NCI-H1417 (cell line): ENCODE results near the gene TNNC2.
"Not testable (repeated sequence)": the region's sequence is repeated elsewhere in the genome, so short reads cannot be mapped to it uniquely, and the experiment has no call there.

Experiments
- DNase-seq, 3 experiments: peaks; one replicate each; lab custom pipeline; 2025; lab: John Stamatoyannopoulos, UW

TNNC2 gene

GRCh38 chr20:45848969-45849582, 22.0 kb upstream of the TNNC2 start:
- DNase-seq, result no peak

GRCh38 chr20:45848421-45848820, 21.3 kb upstream of the TNNC2 start:
- DNase-seq, result no peak

GRCh38 chr20:45845452-45845851, 18.3 kb upstream of the TNNC2 start:
- DNase-seq, result no peak

- DNase-seq, result no peak
Measured at GRCh38 chr20:45843506-45843905, 16.4 kb upstream of the TNNC2 start.

- no peak for DNase-seq
Measured at GRCh38 chr20:45842169-45842812, 15.2 kb upstream of the TNNC2 start.

GRCh38 chr20:45841407-45842129, 14.5 kb upstream of the TNNC2 start:
- no peak for DNase-seq

GRCh38 chr20:45840700-45841198, 13.6 kb upstream of the TNNC2 start:
- no peak for DNase-seq

GRCh38 chr20:45836841-45837240, 9.7 kb upstream of the TNNC2 start:
- DNase-seq, result peak in 1 of 3 experiments; percentile 28

GRCh38 chr20:45835825-45836224, 8.7 kb upstream of the TNNC2 start:
- DNase-seq, result no peak

- no peak for DNase-seq
Measured at GRCh38 chr20:45835329-45835765, 8.2 kb upstream of the TNNC2 start.

GRCh38 chr20:45834797-45835161, 7.7 kb upstream of the TNNC2 start:
- no peak for DNase-seq

- peak; percentile 36 to 86 (median 84) for DNase-seq
Measured at GRCh38 chr20:45833883-45834796, 7.0 kb upstream of the TNNC2 start.

GRCh38 chr20:45833030-45833882, 6.1 kb upstream of the TNNC2 start, which contains the start of gene SNX21:
SNX21 (plus strand) TSS chr20:45833799; CDS start chr20:45833920, 121 bp downstream.
- peak; percentile 36 to 86 (median 84) for DNase-seq

- no peak for DNase-seq
Measured at GRCh38 chr20:45832619-45833018, 5.5 kb upstream of the TNNC2 start.

GRCh38 chr20:45829673-45830106, 2.6 kb upstream of the TNNC2 start:
- not testable (repeated sequence) for DNase-seq

- DNase-seq, result no peak
Measured at GRCh38 chr20:45828589-45828988, 1.5 kb upstream of the TNNC2 start.

GRCh38 chr20:45827712-45828111, 600 bp upstream of the TNNC2 start:
- no peak for DNase-seq

- peak in 2 of 3 experiments; percentile 25 to 49 for DNase-seq
Measured at GRCh38 chr20:45826381-45827019, 612 bp downstream of the TNNC2 start.

GRCh38 chr20:45823949-45824835, 2.9 kb downstream of the TNNC2 start:
- DNase-seq, result peak in 2 of 3 experiments; percentile 9 to 12
